ENCODE measurements around the gene SPRED2. TPM values are rescaled to one million over a fixed set of nuclear protein-coding genes. Genes with fewer than 3 reads are reported as not detected.

Gene SPRED2
- total and polyA plus RNA-seq, 2 of the 8 experiments (the other 6 are each of a cell fraction or from before 2014, with no cell fraction given), result 15.3 to 22.5 TPM

GRCh38 chr2:65431421-65432226 lies 775 bp downstream of the SPRED2 start (continued):
- TF ChIP-seq SIN3A (conservative IDR thresholded peaks at IDR 0.05 in 1 of 2, IDR thresholded peaks at IDR 0.05 in 1 of 2; ENCODE audit: low read depth in 1 of 2, low read length in 2 of 2), result 0 out of 4 replicates have a peak, but pooled peaks of 1 of the 2 experiments have one; percentile 44
- no peak for TF ChIP-seq EGR1 (IDR thresholded peaks at IDR 0.05; ENCODE audit: borderline replicate concordance, low read depth, low read length)
- no peak for TF ChIP-seq HDAC2 (IDR thresholded peaks at IDR 0.05; ENCODE audit: borderline replicate concordance in 1 of 2, low read depth in 2 of 2, low read length in 2 of 2)
- no peak for TF ChIP-seq POLR2AphosphoS5 (IDR thresholded peaks at IDR 0.05; ENCODE audit: low read depth, low read length)
- TF ChIP-seq EZH2 (IDR thresholded peaks at IDR 0.05; ENCODE audit: low read depth, low read length, severe bottlenecking), result no peak
- TF ChIP-seq JUN (IDR thresholded peaks at IDR 0.05; ENCODE audit: low read depth, low read length), result no peak
- no peak for TF ChIP-seq SP1 (IDR thresholded peaks at IDR 0.05; ENCODE audit: low read depth, low read length)
- TF ChIP-seq ZNF274 (IDR thresholded peaks at IDR 0.05; ENCODE audit: borderline replicate concordance, extremely low read depth, low read length), result no peak
- TF ChIP-seq NANOG (IDR thresholded peaks at IDR 0.05; ENCODE audit: insufficient read depth, low read depth, low read length, poor library complexity, severe bottlenecking), result no peak
- no peak for TF ChIP-seq POU5F1 (IDR thresholded peaks at IDR 0.05; ENCODE audit: low read depth, low read length)
- TF ChIP-seq POLR2A (IDR thresholded peaks at IDR 0.05; ENCODE audit: control extremely low read depth in 1 of 2, low read depth in 2 of 2, low read length in 2 of 2), result no peak
- no peak for TF ChIP-seq BCL11A (IDR thresholded peaks at IDR 0.05; ENCODE audit: low read depth in 2 of 2, low read length in 2 of 2)

All from H1 (cell line).